ENCODE data around the gene SLITRK3. TPM values are rescaled to one million over a fixed set of nuclear protein-coding genes. Genes with fewer than 3 reads are reported as not detected.

SLITRK3 gene
- total and polyA plus RNA-seq, 2 experiments from 2014 or later, result 1.2 to 1.7 TPM

GRCh38 chr3:165212580-165212979, 16.4 kb upstream of the SLITRK3 start:
- no peak overlapping the region for H3K27ac Mint-ChIP-seq

GRCh38 chr3:165211721-165212120, 15.5 kb upstream of the SLITRK3 start:
- Histone ChIP-seq H3K27me3 (ENCODE audit: insufficient read depth) (peaks cover 7% of the 10 kb centered on the region), H3K27ac (ENCODE audit: low read depth) (no peak overlapping the region), H2AFZ (peak overlapping the region; percentile 24; the same call in 1 of the 2 replicates), H3K36me3 (ENCODE audit: insufficient read depth) (no peaks in the 10 kb centered on the region), H3K9me2 (ENCODE audit: insufficient read depth) (no peaks in the 10 kb centered on the region), H3K4me2 (no peak overlapping the region), H3F3A (replicated peaks; ENCODE audit: low read depth) (no peaks in the 10 kb centered on the region), H3K79me2 (replicated peaks; ENCODE audit: insufficient read depth) (no peaks in the 10 kb centered on the region), H3K4me3 (no peak overlapping the region), H4K20me1 (replicated peaks; ENCODE audit: insufficient read depth) (no peaks in the 10 kb centered on the region), H3K4me1 (ENCODE audit: insufficient read depth) (no peaks in the 10 kb centered on the region)
- no peaks in the 10 kb centered on the region for H3K36me3 Mint-ChIP-seq (ENCODE audit: low read depth)
- ATAC-seq (no peak), DNase-seq (ENCODE audit: low spot score) (no peak)
- peaks cover 1% of the 10 kb centered on the region for H3K27me3 Mint-ChIP-seq (ENCODE audit: insufficient read depth, low read depth, poor library complexity)
- no peak overlapping the region for H3K4me3 Mint-ChIP-seq
- peaks cover 2% of the 10 kb centered on the region; the same call in 2 of the 3 replicates for H3K4me1 Mint-ChIP-seq
- H3K9me3 Mint-ChIP-seq, result no peaks in the 10 kb centered on the region
- H3K27ac Mint-ChIP-seq, result no peak overlapping the region
- TF ChIP-seq, protein P1, sequence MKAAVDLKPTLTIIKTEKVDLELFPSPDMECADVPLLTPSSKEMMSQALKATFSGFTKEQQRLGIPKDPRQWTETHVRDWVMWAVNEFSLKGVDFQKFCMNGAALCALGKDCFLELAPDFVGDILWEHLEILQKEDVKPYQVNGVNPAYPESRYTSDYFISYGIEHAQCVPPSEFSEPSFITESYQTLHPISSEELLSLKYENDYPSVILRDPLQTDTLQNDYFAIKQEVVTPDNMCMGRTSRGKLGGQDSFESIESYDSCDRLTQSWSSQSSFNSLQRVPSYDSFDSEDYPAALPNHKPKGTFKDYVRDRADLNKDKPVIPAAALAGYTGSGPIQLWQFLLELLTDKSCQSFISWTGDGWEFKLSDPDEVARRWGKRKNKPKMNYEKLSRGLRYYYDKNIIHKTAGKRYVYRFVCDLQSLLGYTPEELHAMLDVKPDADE (IDR thresholded peaks at IDR 0.05), result no peak
- no peak for TF ChIP-seq POLR2AphosphoS5 (IDR thresholded peaks at IDR 0.05; ENCODE audit: low read depth)
- no peak for TF ChIP-seq STAT1 (IDR thresholded peaks at IDR 0.05; ENCODE audit: unreplicated experiment)
- TF ChIP-seq, protein P2, sequence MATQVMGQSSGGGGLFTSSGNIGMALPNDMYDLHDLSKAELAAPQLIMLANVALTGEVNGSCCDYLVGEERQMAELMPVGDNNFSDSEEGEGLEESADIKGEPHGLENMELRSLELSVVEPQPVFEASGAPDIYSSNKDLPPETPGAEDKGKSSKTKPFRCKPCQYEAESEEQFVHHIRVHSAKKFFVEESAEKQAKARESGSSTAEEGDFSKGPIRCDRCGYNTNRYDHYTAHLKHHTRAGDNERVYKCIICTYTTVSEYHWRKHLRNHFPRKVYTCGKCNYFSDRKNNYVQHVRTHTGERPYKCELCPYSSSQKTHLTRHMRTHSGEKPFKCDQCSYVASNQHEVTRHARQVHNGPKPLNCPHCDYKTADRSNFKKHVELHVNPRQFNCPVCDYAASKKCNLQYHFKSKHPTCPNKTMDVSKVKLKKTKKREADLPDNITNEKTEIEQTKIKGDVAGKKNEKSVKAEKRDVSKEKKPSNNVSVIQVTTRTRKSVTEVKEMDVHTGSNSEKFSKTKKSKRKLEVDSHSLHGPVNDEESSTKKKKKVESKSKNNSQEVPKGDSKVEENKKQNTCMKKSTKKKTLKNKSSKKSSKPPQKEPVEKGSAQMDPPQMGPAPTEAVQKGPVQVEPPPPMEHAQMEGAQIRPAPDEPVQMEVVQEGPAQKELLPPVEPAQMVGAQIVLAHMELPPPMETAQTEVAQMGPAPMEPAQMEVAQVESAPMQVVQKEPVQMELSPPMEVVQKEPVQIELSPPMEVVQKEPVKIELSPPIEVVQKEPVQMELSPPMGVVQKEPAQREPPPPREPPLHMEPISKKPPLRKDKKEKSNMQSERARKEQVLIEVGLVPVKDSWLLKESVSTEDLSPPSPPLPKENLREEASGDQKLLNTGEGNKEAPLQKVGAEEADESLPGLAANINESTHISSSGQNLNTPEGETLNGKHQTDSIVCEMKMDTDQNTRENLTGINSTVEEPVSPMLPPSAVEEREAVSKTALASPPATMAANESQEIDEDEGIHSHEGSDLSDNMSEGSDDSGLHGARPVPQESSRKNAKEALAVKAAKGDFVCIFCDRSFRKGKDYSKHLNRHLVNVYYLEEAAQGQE (IDR thresholded peaks at IDR 0.05; ENCODE audit: unreplicated experiment), result no peak
- no peak for TF ChIP-seq EZH2phosphoT487 (IDR thresholded peaks at IDR 0.05; ENCODE audit: unreplicated experiment)
- TF ChIP-seq, protein P3, sequence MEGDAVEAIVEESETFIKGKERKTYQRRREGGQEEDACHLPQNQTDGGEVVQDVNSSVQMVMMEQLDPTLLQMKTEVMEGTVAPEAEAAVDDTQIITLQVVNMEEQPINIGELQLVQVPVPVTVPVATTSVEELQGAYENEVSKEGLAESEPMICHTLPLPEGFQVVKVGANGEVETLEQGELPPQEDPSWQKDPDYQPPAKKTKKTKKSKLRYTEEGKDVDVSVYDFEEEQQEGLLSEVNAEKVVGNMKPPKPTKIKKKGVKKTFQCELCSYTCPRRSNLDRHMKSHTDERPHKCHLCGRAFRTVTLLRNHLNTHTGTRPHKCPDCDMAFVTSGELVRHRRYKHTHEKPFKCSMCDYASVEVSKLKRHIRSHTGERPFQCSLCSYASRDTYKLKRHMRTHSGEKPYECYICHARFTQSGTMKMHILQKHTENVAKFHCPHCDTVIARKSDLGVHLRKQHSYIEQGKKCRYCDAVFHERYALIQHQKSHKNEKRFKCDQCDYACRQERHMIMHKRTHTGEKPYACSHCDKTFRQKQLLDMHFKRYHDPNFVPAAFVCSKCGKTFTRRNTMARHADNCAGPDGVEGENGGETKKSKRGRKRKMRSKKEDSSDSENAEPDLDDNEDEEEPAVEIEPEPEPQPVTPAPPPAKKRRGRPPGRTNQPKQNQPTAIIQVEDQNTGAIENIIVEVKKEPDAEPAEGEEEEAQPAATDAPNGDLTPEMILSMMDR (conservative IDR thresholded peaks at IDR 0.05; ENCODE audit: low read depth in 2 of 2), result no peak
- TF ChIP-seq CREB1 (CRISPR knock-in tag; IDR thresholded peaks at IDR 0.05; ENCODE audit: low read depth), result no peak
- no peak for TF ChIP-seq NANOG (IDR thresholded peaks at IDR 0.05; ENCODE audit: borderline replicate concordance)

More at GRCh38 chr3:165212580-165212979, 16.4 kb upstream of the SLITRK3 start:
- H3K4me2 ChIP-seq, result no peak overlapping the region
- Mint-ChIP-seq H3K9me3 (no peaks in the 10 kb centered on the region), H3K27me3 (ENCODE audit: insufficient read depth, low read depth, poor library complexity) (no peaks in the 10 kb centered on the region), H3K4me3 (no peak overlapping the region), H3K4me1 (peaks cover 1% of the 10 kb centered on the region; the same call in 1 of the 3 replicates), H3K36me3 (ENCODE audit: low read depth) (no peaks in the 10 kb centered on the region)
- no peak overlapping the region for H3K27ac ChIP-seq (ENCODE audit: low read depth)
- no peaks in the 10 kb centered on the region for H3K36me3 ChIP-seq (ENCODE audit: insufficient read depth)
- no peak for DNase-seq (ENCODE audit: low spot score)
- H3K4me1 ChIP-seq (ENCODE audit: insufficient read depth), result no peaks in the 10 kb centered on the region; the same call in 1 of the 2 replicates
- TF ChIP-seq, protein P2 (IDR thresholded peaks at IDR 0.05; ENCODE audit: unreplicated experiment), result no peak
- H3K9me2 ChIP-seq (ENCODE audit: insufficient read depth), result no peaks in the 10 kb centered on the region
- no peak overlapping the region for H2AFZ ChIP-seq
- H3K27me3 ChIP-seq (ENCODE audit: insufficient read depth), result peaks cover under 1% of the 10 kb centered on the region; the same call in 1 of the 2 replicates
- ATAC-seq, result no peak
- no peak overlapping the region for H3K4me3 ChIP-seq
- H3K79me2 ChIP-seq (replicated peaks; ENCODE audit: insufficient read depth), result no peaks in the 10 kb centered on the region
- H3F3A ChIP-seq (replicated peaks; ENCODE audit: low read depth), result no peaks in the 10 kb centered on the region
- no peaks in the 10 kb centered on the region for H4K20me1 ChIP-seq (replicated peaks; ENCODE audit: insufficient read depth)

Measured in GM23338 (cell line).